ENCODE data around the gene EIF2S1.
"Not testable (repeated sequence)": the region's sequence is repeated elsewhere in the genome, so short reads cannot be mapped to it uniquely, and the experiment has no call there.

The EIF2S1 gene

GRCh38 chr14:67359775-67360469, at the start of gene EIF2S1, which contains the start of gene ATP6V1D:
EIF2S1 (plus strand) TSS chr14:67360328; CDS start chr14:67364768, 4,440 bp downstream.
ATP6V1D (minus strand) TSS chr14:67359804; CDS start chr14:67359698, 106 bp downstream.
- DNase-seq (ENCODE audit: low read depth in 2 of 2) = peak; percentile 96 to 99

DNA sequence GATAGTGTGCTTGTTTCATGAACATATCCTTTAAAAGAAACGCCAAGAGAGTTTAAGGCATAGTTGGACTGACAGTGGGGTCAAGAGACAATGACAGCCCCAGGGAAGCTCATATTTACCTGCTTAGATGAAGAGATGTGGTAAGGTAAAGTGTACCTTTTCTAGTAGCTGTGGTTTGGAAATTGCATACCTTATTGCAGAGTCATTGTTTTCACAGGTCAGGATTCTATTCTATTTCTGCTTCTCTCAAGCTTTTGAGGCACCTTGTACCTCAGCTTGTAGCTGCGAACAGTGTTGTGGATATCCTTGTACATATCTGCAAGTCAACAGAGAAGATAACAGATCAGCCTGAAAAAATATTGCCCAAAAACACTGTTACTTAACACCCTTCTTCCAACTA, 48.3 kb upstream of the EIF2S1 start:
- no peak for DNase-seq (ENCODE audit: low read depth in 2 of 2)

- DNase-seq (ENCODE audit: low read depth in 2 of 2) = no peak
Observed at GRCh38 chr14:67313153-67313552, 47.0 kb upstream of the EIF2S1 start.

DNA sequence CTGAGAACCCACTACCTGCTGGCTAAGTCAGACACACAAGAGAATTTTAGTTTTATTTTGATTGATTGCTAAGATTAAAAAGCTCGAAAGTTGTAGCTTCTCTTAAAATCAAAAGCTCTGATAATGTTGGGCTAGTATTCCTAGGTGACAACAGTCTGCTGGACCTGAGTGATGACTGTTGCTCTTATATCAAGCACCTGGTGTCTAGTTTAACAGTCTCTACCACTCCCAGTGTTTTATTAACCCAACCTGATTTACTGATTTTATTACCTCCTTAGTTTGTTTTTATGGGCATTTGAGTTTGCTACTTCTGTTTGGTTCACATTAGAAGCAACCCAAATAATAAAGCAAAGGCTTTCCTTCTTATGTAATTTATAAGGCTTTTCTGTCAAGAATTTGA, 42.3 kb upstream of the EIF2S1 start:
- no peak for DNase-seq (ENCODE audit: low read depth in 2 of 2)

GRCh38 chr14:67319142-67319541, 41.0 kb upstream of the EIF2S1 start:
- DNase-seq (ENCODE audit: low read depth in 2 of 2) = no peak

GRCh38 chr14:67329666-67330065, 30.5 kb upstream of the EIF2S1 start:
- not testable (repeated sequence) for DNase-seq (ENCODE audit: low read depth in 2 of 2)

DNA sequence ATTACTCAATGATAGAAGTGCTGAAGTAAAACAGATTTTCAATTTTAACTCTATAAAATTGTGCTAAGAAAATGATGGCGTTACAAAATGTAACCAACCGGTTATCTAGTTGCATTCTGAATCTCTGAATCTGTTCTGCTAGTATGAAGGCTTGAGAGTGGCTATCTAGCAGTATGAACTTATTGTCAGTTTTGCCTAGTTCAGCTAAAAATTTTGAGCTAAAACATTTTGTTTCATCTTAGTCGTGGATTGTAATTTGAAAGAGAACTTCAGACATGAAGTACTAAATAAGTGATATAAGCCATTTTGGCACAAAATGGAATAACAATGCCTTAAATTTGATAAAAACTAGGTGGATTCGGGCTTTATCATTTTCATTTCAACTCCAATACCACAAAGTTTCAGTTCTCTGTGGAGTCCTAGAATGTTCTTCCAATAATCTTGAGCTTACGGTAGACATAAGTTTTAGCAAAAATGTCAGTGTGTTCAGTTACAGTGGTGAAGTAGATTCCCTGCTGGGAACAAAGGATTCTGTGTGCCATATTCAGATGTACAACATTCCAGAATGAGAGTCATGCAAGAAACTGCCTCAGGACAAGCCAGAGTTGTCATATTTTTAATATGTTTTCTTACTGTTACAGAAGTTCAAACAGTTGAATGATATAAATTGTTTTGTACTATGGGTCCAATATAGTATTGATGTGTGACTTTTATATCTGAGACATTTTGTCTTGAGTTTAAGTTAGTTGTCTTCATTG, 28.6 kb upstream of the EIF2S1 start:
- no peak for DNase-seq (ENCODE audit: low read depth in 2 of 2)

GRCh38 chr14:67332468-67332867, 27.7 kb upstream of the EIF2S1 start:
- DNase-seq (ENCODE audit: low read depth in 2 of 2) = no peak

GRCh38 chr14:67335781-67336180, 24.3 kb upstream of the EIF2S1 start:
- no peak for DNase-seq (ENCODE audit: low read depth in 2 of 2)

DNA sequence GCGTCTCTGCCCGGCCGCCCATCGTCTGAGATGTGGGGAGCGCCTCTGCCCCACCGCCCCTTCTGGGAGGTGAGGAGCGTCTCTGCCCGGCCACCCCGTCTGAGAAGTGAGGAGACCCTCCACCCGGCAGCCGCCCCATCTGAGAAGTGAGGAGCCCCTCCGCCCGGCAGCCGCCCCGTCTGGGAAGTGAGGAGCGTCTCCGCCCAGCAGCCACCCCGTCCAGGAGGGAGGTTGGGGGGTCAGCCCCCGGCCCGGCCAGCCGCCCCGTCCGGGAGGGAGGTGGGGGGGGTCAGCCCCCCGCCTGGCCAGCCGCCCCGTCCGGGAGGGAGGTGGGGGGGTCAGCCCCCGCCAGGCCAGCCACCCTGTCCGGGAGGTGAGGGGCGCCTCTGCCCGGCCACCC, 18.9 kb upstream of the EIF2S1 start:
- not testable (repeated sequence) for DNase-seq (ENCODE audit: low read depth in 2 of 2)

GRCh38 chr14:67343601-67344230, 16.4 kb upstream of the EIF2S1 start:
- no peak for DNase-seq (ENCODE audit: low read depth in 2 of 2)

- DNase-seq (ENCODE audit: low read depth in 2 of 2) = no peak
Observed at GRCh38 chr14:67345583-67345982, 14.5 kb upstream of the EIF2S1 start.

- DNase-seq (ENCODE audit: low read depth in 2 of 2) = no peak
Observed at GRCh38 chr14:67352055-67352454, 8.1 kb upstream of the EIF2S1 start.

DNA sequence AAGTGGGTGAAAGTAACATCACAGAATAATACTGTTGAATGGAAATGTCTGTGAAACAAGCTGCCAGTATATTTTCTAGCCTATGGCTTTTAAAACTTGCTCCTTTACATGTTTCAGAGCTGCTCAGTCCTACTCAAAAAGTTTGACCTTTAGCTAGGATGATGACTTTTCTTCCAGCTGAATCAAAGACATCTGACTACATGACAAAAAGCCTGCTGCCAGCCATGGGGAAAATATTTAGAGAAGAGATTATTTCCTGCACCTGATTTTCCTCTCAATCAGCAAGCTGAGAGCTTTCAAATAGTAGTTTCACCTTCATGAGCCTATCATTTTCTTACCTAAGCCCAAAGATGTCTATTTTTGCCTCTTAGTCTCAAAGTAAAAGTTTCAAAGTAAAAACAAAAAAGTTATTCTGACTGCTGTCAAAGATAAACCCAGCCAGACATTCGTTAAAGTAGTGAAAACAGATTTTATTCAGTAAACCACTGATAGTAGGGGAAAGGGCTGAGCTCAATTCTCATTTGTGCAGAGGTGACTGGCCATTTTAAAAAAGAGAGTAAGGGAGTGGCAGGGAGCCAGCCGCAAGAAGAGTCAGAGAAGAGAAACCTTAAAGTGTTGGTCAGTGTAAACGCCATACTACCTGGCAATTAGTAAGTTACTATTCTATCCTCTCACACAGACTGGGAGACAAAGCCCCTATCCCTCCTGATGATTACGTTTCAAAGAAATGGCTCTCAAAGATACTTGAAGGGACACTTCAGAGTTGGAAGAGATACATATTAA, 2.8 kb upstream of the EIF2S1 start:
- DNase-seq (ENCODE audit: low read depth in 2 of 2) = no peak

DNA sequence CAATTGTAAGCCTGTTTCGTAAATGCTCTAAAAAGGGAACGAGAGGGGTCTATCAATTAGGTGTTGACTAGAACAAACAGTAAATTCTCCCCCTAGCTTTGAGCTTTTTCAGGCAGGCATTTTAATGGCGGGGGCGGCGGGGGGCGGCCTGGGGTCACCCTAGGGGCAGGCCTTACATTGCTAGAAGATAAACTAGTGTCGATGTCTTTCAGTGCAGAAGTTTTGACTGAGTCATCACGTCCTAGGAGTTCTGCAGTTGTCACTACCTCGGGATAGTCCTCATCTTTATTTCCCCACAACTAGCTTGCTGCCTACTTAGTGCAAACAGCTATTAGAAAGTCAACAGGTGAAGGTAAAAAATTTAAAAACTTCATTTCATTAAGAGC, 2.2 kb upstream of the EIF2S1 start:
- DNase-seq (ENCODE audit: low read depth in 2 of 2) = no peak

- no peak for DNase-seq (ENCODE audit: low read depth in 2 of 2)
Observed at GRCh38 chr14:67358924-67359774, 979 bp upstream of the EIF2S1 start.

DNA sequence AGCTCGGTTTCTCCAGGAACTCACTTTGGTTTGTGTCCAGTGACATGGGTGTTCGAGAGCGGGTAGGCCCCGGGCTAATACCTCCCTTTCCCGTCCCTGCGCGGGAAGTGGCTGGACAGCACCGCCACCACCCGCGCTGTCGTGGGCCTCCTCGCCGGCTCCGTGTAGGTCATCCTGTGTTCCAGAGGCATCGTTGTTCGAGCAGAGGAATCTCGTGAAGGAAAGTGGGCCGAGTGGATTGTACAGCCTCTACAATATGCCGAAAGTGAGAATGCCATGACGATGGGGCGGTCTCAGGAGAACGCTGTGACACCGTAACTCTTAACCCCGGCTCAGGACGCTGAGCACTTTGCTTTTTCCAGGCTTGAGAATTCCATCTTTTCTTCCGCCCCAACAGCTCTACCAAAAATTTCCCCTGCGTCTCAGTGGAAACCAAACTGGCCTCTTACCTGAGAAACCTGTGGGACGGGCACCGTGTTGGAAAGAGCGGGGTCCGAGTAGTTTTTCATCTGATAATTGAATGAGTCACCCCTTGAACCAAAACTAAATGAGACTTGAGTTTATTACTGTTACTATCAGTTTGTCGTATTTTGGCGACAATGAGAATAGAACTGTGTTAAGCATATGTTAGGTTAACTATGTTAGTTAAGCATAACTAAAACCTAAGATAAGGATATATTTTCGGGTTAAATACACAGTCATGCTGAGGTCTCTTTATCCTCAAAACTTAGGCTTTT, 510 bp downstream of the EIF2S1 start:
- DNase-seq (ENCODE audit: low read depth in 2 of 2) = no peak

DNA sequence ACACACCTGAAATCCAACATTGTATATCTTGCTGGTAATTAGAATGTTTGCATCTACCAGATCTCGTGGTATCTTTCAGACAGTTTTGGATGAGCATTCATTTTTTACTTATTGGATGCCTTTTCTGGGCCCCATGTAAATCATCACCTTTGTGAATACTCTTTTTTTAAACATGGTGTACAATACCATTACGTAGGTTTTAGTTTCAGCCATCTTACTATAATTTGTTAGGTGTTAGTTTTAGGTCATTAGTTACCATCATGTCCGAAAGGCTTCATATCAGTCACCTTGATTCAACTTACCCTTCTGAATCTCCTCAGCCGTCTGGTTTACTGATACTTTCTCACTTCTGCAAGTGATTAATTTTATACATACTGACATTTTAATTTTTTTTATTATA, 5.3 kb downstream of the EIF2S1 start:
- DNase-seq (ENCODE audit: low read depth in 2 of 2) = no peak

DNA sequence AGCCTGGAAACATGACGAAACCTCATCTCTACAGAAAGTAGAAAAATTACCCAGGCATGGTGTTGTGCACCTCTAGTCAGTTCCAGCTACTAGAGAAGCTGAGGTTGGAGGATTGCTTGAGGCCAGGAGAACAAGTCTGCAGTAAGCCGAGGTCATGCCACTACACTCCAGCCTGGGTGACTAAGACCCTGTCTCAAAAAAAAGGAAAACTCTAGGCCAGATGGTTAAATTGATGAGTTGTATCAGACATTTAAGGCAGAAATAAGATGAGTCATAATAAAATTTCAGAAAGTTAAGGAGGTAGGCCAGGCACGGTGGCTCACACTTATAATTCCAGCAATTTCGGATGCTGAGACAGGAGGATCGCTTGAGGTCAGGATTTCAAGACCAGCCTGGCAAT, 10.7 kb downstream of the EIF2S1 start:
- DNase-seq (ENCODE audit: low read depth in 2 of 2) = no peak
